ENCODE measurements around the gene RFTN1.

RFTN1 gene

GRCh38 chr3:16461463-16462245, 51.8 kb downstream of the RFTN1 start:
- no peak for DNase-seq

DNA sequence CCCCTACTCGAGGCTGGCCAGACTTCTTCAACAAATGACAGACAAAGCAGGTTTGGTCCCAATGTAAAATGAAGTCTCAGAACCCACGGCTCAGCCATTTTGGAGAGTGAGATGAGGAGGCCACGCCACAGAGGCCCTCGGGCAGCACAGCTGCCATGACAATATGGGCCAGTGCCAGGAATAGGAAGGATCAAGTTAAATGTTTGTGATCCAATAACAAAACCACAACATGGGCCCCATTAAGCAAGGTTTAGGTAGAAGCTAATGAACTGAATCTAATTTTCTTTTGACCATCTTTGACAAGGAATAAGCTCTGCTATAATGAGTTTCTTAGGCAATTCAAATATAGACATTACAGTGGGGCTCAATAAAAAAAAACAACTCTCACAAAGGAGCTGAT, 52.6 kb downstream of the RFTN1 start:
- DNase-seq: no peak

DNA sequence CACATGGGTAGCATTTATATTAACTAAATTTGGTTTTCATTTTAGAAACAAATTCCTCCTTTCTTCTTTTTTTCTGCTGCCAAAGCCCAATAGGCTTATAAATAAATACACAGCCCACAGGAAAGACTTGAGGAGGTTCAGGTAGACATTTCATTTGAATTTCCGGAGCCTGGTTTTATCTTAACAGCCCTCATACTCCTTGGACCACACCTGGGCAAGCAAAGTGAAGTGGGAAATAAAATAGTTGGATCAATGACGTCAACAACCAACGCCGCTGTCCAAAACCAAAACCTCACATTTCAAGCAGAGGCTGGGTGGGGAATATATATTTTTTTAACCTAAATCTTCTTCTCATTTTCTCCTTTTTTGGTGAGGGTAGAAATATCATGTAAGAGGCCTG, 53.2 kb downstream of the RFTN1 start:
- DNase-seq: no peak

DNA sequence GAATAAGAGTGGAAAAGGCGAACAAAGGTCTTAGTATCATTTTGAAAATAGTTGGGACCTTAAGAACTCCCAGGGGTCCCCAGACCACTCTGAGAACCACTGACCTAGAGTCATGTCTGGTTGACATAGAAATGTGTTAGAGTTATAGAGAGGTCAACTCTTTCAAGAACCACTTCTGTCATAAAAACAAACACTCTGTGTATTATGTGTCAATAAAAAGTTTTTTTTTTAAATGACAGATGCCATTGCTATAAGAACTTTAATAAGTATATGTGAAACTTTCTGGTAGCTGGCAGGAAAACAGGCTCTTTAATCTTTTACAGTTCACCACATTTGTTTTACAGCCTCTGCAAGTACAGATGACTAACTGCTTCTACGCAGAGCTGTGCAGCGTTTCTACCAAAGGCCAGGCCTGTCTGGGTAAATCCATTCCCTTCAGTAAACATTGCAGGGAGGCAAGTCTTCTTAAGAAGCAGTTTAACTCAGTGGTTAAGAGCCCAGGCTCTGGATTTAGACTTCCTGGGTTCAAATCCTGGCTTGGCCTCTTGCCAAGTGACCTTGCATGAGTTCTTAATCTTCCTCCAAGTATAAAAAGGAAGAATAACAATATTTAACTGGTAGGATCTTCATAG, 56.6 kb downstream of the RFTN1 start:
- DNase-seq: no peak

DNA sequence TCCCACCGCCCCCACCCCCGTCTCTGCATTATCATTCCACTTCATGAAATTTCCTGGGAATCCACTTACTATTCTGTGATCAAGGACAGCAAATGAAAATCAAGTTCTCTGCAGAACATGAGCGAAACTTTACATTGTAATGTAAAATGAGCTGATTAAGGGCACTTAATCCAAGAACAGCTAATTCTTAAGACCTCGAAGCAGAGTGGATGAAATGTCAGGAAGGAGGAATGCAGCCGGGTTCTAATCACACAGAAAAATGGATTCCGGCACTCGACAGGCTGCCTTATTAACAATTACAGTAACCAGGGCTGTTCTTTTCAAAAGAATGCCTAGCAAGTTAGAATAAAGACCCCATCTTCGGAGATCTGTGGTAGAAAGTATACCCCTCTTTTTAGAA, 57.5 kb downstream of the RFTN1 start:
- no peak for DNase-seq

DNA sequence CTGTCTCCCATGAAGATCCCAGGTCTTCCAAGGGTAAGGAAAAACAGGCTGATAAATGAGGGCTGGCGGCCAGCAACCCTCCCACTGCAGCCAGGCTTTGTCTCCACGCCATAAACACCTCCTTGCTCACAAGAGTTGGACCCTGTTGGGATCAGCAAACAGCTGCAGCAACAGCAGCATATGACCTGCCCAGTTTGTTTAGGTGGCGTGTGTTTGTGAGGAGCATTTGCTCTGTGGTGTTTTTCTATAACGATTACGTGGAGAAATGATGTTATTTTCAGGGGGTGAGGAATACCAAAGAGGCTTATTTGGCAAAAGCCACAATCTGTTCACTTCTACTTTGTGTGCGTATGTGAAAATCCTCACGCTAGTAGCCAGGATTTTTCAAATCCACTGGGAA, 58.5 kb downstream of the RFTN1 start:
- DNase-seq: no peak

- no peak for DNase-seq
Measured at GRCh38 chr3:16452261-16452660, 61.2 kb downstream of the RFTN1 start.

DNA sequence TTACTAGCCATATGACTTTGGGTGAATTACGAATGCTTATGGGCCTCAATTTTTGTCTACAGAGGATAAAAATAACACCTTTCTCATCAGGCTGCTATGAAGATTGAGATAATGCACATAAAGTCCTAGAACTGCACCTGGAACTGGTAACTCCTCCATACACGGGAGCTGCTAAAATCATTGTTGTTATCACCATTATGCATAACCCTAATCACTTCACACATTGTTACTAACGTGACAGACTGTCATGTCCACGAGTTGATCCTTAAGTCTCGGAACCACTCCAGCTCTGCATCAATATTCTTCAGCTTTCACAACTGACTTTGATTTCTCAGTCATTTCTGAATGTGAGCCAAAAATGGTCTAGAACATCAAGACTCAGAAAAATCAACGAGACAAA, 64.1 kb downstream of the RFTN1 start:
- no peak for DNase-seq

DNA sequence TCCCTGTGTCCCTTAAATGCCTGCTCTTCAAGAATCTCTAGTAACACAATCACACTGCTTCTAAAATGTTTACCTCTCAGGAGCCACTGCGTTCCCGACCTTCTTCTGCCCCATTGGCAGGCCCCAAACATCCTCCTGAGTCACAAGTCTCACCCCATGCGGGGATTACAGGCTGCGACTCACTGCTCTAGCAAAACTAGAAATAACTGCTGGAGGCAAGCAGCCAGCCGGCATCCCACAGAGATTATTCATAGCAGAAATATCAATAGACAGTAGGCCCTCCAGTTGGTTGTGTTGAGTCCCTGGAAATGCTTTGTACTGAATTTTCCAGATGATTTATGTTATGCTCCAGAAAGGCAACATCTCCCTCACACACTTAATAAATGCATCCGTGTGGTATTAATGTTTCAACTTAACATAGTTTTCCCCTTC, 64.8 kb downstream of the RFTN1 start:
- DNase-seq: no peak

DNA sequence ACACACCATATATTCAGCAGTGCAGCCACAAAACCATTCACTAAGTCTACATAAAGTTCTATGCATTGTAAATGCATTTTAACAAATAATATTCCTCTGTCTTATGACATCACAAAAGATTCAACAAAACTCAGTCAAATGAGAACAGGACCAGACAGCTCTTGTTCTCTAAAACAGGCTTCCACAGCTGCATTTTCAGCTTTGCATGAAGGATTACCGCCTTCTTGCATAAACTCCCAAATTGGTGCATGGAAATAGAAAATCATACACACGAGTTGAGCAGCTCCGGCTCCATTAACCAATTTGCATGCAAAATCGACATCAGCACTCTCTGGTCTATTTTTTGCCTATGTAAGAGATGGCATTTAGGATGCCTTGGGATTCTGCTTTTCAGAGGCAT, 66.4 kb downstream of the RFTN1 start:
- DNase-seq: no peak

DNA sequence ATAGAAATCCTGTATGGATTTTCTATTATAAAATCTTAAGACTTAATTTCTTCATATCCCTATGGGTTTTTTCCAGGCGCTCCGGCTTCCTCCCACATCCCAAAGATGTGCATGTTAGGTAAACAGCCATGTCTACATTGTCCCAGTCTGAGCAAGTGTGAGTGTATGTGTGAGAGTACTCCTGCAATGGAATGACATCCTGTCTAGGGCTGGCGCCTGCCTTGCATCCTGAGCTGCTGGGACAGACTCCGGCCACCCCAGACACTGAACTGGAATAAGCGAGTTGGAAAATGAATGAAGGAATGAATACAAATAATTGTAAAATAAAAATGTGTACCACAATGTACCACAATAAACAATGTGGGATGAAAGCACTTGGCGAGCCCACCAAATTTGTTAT, 69.2 kb downstream of the RFTN1 start:
- no peak for DNase-seq

DNA sequence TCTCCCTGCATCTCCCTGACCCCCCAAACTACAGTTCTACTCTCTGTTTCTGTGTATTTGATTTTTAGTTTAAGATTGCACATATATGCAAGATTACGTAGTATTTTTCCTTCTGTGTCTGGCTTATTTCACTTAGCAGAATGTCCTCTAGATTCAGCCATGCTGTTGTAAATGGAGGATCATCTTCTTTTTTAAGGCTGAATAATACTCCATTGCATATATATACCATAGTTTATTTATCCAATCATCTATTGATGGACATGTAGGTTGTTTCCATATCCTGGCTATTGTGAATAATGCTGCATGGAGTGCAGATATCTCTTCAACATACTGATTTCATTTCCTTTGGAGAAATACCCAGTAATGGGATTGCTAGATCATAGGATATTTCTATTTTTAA, 70.8 kb downstream of the RFTN1 start:
- no peak for DNase-seq

DNA sequence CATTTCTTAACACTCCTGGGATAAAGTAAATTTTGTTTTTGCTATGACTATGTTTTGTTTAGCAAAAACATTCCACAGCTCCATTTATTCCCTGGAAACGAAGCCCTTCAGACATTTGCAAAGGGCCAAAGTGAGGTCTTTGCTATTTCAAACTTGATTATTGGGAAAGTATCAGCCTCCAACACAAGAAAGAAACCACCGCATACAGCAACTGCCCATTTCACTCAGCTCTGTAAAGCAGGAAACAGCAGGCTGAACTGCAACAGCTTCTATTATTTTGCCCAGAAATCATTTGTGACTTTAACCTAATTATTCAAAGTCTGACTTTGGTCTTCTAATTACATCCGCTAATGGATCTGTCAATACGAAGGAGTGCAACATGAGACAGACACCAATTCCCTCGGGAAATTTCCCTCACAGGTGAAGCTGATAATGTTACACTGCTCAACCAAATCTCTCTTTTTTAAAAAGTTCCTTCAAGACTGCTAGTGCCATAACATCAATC, 72.1 kb downstream of the RFTN1 start:
- no peak for DNase-seq

DNA sequence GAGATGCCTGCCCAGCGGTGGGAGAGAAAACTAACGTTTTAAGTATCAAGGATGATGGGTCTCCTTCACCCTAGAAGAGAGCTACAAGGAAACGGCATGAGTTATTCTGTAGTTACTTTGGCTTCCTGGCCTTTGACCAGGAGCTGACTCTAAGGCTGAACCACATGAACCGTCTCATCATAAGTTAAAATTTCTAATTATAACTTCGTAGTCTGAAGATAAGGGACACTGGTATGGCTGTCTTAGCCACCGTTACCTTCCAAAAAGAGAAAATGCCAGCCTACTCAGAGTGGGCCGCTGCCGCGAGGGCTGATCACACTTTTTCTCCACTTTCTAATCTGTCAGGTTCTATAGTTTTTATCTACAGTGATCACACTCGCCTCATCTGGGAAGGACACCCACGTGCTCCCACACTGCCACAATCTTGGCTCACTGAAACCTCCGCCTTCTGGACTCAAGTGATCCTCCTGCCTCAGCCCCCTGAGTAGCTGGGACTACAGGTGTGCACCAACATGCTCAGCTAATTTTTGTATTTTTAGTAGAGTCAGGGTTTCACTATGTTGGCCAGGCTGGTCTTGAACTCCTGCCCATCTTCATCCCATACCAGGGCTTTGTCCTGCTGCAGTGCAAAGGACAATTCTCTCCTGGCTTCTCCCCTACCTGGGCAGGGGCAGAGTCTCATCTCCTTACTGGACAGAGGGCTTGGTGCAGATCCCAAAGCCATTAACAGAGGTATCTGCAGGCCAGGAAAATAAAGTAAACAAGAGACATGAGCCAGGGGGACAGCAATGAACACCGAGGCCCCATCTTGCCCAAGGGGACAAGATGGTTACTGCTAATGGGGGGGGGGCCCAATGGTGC, 73.4 kb downstream of the RFTN1 start:
- DNase-seq: no peak

DNA sequence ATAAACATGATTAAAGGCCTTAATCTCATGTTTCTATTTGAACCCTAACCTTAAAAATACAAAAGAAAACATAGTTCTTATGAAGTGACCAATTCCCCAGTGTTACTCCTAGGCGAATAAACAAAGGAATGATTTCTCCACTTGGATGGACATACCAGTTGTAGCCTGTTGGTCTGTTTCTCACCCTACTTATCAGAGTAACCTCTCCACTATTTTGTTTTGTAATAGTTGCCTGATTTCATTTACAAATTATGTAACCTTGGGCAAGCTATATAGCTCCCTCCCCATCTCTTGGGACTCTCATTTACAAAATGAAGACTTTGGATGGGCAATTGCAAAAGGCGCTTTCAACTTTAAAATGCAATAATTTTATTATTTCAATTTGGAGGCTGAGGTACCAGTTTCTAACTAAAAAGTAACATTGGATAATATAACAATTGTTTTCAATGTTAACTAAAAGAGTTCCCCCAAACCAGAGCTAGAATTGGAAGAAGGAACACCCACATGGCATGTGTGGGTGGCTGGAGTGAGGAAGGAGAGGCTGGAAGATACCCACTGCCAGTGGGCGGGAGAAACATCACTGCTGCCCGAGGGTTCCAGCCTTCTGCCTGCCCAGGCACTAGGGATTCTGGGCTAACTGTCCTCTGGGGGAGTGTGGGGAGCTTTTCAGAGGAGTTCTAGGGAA, 74.2 kb downstream of the RFTN1 start:
- no peak for DNase-seq

- DNase-seq: no peak
Measured at GRCh38 chr3:16437640-16438039, 75.9 kb downstream of the RFTN1 start.

DNA sequence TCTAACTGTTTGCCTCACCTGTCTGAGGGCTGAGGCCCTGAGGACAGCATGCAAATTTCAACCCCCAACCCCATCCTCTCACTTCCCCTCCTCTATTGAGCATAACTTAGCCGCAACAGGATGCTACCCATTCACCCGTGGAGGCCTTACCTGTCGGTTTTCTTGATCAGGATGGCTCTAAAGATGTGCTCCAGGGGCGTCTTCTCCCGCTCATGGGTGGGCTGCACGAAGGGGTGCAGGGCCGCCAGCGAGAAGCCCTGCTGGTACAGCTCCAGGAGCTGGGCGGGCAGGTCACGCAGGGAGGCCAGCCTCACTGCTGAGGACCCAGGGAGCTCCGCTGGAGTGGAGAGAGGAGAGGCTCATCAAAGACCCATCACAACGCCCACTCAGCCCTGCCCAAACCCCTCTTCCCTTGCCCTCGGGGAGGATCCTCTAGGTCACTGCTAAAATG, 79.8 kb downstream of the RFTN1 start:
- DNase-seq: no peak

DNA sequence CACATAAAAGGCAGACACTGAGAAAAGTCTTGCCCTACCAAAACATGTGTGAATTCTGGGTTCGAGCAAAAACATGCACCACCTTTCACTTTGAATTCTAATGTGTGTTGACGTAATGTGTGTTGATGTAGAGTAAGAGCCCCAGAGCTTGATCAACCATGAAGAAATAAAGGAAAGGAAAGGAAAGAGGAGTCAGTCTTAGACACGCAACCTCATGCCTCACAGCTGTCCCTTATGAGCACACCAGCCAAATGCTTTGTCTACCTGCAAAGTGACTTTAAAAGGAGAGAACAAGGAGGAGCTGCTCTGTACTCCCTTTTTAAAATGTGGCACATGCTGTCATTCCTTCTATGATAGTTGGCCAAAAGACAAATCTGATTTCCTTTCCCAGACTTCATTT, 80.8 kb downstream of the RFTN1 start:
- no peak for DNase-seq

GRCh38 chr3:16430717-16431630, 82.5 kb downstream of the RFTN1 start:
- no peak for DNase-seq

- no peak for DNase-seq
Measured at GRCh38 chr3:16429086-16429485, 84.4 kb downstream of the RFTN1 start.

DNA sequence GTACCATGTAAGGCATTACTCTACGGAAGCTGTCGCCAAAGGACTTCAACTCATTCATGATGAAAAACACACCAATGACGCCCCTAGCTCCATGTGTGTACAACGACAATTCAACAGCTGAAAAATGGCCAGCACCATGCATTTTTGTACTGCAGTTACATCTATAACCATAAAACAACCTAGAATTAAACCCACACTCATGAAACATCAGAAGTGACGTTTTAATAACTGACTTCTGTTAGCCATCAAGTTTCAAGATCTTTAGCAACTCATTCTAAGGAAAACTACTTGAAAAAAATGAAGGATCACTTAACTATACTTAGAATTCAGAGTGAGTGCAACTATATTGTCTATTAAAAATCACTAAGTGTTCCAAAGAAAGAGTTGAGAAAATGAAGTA, 84.9 kb downstream of the RFTN1 start:
- DNase-seq: no peak

Measured in retina (tissue), 1 donor.